NCI-H128 (cell line): ENCODE measurements around the gene TBRG4.

Experiments
- DNase-seq: peaks from one replicate; lab custom pipeline; 2025; ENCODE audit not compliant: unreplicated experiment; lab: John Stamatoyannopoulos, UW

The TBRG4 gene

GRCh38 chr7:45060295-45060694 is 51.2 kb downstream of the TBRG4 start:
- no peak for DNase-seq

GRCh38 chr7:45057878-45058277 is 53.6 kb downstream of the TBRG4 start:
- DNase-seq: no peak

DNA sequence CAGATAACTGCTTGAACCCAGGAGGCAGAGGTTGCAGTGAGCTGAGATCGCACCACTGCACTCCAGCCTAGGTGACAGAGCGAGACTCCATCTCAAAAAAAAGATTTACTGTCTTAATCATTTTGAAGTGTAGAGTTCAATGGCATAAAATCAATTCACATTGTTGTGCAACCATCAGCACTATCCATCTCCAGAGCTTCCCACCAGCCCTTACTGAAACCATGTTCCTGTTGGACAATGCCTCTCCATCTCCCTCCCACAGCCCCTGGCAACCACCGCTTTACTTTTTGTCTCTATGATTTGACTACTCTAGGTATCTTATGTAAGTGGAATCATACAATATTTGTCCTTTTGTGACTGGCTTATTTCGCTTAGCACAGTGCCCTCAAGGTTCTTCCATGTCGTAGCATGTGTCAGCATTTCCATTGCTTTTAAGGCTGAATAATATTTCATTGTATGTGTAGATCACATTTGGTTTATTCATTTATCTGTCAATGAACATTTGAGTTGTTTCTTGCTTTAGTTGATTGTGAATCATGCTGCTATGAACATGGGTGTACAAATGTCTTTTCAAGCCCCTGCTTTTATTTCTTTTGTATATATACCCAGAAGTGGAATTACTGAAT is 55.8 kb downstream of the TBRG4 start:
- DNase-seq: no peak

GRCh38 chr7:45055016-45055415 is 56.5 kb downstream of the TBRG4 start:
- no peak for DNase-seq

DNA sequence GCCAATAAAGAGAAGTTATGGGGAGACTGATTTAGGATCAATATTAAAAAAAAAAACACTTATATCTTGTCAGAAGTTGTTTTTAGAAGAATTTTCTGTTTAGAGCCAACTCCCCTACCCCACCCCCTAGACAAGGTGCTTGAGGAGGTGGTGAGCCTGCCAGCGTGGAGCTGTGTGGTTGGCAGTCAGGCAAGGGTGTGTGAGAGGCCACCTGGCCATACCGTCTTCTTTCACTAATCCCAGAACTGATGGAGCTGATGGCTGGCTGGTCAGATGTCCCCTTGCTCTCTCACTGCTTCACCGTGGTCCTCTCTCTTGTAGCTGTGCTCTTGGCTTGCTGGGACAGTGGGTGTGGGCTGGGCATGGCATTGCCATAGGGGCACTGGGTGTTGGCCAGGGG is 57.1 kb downstream of the TBRG4 start:
- no peak for DNase-seq

- no peak for DNase-seq
Measured at GRCh38 chr7:45053941-45054340, 57.6 kb downstream of the TBRG4 start.

- DNase-seq: no peak
Measured at GRCh38 chr7:45053401-45053800, 58.1 kb downstream of the TBRG4 start.

- DNase-seq: no peak
Measured at GRCh38 chr7:45052011-45052410, 59.5 kb downstream of the TBRG4 start.

DNA sequence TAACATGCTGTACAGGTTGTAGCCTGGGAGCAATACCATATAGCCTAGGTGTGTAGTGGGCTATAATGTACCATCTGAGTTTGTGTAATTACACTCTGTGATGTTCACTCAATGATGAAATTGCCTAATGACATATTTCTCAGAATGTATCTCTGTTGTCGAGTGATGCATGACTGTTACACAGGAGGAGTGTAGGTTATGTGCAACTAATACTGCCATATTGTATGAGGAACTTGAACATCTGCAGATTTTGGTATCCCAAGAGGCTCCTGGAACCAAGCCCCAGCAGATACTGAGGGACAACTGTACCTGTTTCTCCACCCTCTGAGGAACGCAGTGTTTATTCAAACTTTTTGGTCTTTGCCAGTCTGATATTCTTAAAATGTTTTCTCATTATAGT is 61.3 kb downstream of the TBRG4 start:
- no peak for DNase-seq
